Suppressor macrophage treated with lipopolysaccharide for 4 hours (primary cell): ENCODE measurements around the gene MGAT2.
"Not testable (repeated sequence)": the region's sequence is repeated elsewhere in the genome, so short reads cannot be mapped to it uniquely, and the experiment has no call there.

Experiments used
- DNase-seq: peaks from one replicate; pipeline ENCODE4 v3.0.0-alpha.2; 2020

MGAT2 gene

DNA sequence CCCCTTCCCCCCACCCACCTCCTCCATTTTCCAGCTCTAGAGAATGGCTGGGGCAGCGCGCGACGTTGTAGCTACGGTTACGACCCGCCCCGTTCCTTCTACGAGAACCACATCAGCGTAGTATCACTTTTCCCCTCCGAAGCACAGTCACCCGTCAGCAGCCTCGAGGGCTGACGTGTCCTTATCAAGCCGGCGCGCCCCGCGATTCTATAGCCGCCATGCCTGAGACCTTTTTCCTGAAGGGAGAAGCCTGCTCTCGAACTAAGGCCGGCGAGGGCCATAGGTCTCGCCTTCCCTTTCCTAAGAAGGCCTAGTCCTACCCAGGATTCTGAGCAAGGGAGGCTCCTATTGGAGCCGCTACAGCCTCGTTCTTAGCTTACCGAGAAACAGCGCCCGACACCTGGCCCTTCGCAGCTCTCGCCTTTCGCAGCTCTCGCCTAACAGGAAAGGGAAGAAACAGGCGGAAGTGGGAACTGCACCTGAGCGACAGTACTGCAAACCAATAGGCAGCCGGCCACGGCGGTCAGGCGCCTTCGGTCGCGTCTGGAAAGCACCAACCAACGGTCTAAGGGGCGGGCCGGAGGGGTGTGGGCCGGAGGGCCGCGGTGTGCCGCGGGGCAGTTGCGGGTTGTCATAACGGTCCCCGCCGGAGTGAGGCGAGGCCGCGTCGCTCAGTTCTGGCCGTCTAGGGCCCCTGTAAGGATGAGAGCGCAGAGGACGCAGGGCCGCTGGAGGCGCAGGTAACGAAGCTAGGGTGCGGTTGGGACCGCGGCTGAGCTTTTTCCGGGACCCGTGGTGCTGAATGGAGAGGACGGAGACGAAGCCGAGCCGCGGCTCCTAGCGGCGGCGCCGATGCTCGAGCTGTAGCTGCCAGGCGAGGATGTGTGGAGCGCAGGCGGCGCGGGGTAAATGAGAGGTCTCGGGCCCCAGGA, at the start of gene MGAT2, which contains the start of gene RPL36AL:
Gene MGAT2 (plus strand): TSS at position 618 of the 932 bp plus-strand sequence. CDS start 470 bp downstream, outside the sequence.
Gene RPL36AL (minus strand): TSS at position 445 of the 932 bp plus-strand sequence. CDS start 1,522 bp downstream, outside the sequence.
- DNase-seq, result peak; percentile 99

DNA sequence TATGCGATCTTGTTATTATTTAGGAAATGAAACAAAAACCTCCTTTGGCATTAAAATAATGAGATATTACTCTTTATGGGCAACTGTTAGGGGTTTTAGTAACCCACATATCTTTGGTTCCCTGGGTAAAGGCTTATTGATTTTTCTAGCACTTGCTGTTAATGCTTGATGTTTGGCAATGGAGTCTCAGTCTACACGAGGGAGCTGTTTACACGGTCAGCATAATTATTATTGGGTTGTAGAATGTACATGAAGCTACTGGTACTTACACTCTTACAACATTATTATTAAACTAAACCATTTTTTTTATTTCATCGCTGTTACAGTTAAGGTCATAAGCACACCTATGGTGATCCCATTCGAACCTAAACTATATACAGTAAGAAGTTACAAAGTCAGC, 46.6 kb upstream of the MGAT2 start:
- no peak for DNase-seq

DNA sequence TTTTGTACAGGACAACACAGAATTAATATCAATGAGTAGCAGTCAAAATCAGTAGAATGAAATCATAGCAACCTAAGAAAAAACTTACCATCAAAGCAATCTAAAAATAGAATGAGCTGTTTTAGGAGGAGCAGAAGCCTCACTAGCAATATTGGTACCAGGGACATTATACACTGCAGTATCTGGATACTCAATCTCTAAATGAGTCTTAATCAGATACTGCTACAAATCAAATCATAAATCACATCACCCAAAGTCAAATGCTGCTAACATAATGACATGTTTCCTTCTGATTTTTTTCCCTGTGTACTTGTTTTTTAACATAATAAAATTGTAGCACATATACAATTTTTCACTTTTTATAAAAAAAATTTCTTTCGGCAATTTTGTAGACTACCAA, 42.5 kb upstream of the MGAT2 start:
- no peak for DNase-seq

DNA sequence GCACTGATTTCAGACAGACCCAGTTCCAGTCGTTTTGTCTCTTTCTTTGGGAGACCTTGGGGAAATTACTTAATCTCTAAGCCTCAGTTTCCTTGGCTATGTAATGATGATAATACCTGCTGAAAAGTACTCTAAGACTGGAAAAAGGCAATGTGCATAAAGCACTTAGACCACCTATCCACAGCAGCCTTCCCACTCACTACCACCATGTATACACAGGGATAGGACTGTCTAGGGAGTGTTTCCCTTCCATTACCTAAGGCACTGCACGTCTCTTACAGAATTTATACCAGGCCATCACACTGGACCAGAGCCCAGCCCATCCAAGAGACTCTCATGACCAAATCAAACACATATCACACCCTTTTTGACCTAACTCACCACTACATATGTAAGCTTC, 40.8 kb upstream of the MGAT2 start:
- no peak for DNase-seq

DNA sequence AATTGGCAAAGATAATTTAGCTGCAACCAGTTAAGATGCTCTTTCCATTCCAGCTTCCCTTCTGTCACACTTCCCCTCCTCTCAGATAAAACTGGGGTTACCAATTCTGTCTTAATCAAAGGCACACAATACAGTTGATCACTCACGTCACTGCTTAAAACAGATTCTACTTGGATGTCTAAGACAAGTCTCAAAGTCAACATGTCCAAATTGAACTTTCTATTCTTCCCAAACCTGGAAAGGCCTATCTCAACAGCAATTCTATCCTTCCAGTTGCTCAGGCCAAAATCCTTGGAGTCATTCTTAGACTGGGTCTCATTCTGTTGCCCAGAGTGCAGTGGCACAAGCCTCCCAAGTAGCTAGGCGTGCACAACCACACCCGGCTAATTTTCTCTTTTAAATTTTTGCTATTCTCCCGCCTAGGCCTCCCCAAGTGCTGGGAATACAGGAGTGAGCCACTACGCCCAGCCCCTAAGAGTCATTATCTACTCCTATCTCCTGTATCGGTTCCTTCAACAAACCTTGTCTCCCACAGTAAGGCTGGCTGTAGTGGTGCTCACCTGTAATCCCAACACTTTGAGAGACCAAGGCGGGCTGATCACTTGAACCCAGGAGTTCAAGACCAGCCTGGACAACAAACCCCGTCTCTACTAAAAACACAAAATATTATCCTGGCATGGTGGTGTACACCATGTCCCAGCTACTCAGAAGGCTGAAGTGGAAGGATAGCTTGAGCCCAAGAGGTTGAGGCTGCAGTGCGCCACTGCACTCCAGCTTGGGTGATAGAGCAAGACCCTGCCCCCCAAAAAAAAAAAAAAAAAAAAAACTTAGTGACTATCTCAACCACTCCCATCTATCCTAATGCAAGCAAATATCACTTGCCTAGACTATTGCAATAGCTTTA, 39.1 kb upstream of the MGAT2 start:
- DNase-seq, result no peak

DNA sequence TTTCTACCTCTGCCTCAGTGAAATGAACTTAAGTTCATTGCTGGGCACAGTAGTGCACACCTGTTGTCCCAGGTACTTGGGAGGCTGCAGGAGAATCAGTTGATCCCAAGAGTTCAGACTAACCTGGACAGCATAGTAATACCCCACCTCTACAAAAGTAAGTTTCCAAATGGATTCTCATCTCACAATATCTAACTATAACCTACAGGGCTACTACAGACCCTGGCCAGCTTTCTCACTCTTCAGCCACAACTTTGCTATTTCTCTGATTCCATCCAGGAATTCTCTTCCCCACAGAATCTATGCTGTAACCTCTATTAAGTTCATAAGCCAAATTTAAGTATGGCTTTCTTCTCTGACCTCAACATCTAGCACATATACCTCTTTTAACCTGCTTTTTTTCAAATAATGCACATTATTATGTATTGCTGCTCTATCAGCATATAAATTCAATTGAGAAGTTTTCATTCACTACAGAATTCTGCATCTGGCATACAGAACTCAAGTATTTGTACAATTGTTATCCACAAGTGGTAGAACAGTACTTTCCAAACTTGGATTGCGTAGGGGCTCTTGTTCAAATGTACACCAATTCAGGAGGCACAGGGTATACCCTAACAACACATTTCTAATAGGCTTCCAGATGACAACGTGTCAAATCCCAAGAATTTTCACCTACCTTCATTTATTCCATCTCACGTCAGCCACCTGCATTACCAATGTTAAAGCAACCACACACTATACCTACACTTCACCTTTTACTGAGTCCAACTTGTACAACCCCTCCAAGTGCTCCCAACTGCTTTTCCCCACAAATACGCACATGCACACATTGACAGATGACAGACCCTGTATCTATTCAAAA, 38.3 kb upstream of the MGAT2 start:
- DNase-seq, result no peak

DNA sequence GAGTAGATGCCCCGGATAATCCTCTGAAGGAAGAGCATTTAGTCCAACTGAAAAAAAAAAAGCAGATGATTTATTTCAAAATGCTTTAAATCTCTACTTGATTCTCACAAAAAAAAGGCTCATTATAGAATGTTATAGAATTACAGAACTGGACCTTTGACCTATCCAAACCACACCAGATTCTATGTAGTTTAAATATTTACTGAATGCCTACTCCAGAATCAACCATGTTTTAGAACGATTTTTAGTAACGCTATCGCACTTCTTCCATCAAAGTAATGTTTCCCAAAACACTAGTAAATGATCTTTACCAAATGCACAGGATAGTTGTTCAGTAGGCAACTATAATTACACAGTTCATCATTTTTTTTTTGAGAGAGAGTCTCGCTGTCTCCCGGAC, 37.0 kb upstream of the MGAT2 start:
- DNase-seq, result no peak

DNA sequence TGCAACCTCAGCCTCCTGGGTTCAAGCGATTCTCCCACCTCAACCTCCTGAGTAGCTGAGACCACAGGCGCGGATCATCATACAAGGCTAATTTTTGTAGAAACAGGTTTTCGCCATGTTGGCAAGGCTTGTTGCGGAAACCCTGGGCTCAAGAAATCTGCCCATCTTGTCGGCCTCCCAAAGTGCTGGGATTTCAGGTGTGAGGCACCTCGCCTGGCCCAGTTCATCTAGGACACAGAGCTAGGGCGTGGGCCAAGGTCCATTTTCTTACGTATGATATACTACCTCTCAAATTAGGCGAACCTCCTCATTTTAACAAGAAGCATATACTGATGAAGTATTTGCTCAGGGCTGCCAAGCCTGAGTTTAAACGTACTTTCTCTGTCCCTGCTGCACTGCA, 36.5 kb upstream of the MGAT2 start:
- no peak for DNase-seq

DNA sequence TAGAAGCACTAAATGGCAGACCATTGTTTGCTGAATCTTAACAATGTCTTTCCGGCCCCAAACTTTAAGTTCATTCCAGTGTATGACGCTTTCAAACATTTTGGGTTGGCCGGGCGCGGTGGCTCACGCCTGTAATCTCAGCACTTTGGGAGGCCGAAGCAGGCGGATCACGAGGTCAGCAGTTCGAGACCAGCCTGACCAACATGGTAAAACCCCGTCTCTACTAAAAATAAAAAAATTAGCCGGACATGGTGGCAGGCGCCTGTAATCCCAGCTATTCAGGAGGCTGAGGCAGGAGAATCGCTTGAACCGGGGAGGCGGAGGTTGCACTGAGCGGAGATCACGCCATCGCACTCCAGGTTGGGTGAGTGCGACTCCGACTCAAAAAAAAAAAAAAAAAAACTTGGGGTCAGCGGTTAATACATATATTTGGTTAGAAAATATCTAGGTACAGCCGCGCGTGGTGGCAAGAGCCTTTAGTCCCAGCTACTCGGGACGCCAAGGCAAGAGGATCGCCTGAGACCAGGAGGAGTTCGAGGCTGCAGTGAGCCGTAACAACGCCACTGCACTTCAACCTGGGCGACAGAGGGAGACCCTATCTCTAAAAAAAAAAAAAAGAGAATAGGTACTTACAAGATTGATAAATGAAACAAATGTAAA, 35.5 kb upstream of the MGAT2 start:
- DNase-seq, result not testable (repeated sequence)

DNA sequence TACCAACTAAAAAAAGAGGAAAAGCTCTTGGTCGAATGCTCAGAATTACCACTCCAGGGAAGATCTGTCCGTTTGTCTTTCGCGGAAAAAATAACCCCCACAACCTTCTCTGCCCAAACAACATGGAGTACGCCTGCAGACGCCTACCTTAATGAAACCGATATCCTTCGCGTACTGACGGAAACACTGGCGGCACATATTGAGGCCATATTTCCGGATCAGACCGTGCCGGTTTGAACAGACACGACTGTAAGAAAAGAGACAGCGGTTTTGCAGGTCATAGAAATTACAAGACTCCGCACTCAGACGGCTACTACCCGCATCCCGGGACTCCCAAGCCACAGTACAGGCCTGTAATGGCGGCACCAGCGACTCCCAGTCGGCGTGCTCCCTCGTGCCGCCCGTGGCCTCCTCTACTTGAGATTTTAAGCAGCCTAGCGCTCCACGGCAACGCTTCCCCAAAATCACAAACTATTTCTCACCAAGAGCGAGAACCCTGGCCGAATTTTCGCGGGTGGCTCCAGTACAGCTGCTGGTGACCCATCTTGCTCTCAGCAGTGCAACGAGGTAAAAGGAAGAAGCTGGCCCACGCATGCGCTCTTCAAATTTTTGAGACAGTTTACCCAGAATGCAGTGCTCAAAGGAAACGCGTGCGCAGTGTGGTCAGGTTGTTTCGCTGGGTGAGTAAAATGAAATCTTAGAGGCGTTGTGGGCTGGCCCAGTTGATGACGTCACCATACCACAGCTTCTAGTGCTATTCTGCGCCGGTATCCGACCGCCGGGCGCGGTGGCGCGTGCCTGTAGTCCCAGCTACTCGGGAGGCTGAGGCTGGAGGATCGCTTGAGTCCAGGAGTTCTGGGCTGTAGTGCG, 34.6 kb upstream of the MGAT2 start, which contains the start of gene RPS29:
Gene RPS29 (minus strand): TSS at position 578 of the 870 bp plus-strand sequence. CDS start 34 bp downstream, at position 544.
- peak; percentile 99 for DNase-seq

DNA sequence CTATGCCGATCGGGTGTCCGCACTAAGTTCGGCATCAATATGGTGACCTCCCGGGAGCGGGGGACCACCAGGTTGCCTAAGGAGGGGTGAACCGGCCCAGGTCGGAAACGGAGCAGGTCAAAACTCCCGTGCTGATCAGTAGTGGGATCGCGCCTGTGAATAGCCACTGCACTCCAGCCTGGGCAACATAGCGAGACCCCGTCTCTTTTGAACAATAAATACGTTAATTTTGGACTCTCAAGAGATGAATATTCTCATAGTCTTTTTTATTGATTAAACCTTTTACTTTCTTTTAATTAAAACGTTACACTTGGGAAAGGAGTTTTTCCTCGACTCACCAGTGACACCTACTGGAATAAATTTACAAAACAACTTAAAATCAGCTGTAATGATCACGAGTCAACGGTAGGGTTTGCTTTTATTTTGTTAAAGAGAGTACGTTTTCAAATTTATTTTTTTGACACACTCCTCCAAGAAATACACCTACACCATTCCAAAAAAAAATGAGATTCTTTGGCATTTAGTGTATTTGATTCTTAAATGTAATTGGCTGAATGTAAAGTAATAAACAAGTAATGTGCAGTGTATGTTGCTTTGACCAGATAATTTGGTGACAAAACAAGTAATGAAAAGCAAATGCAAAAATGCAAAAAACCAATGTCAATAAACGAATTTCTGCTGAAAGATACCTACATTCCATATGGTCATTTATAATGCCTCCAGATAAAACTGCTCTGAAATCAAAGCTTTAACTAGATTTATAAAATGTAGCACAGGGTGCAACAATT, 33.7 kb upstream of the MGAT2 start:
- DNase-seq, result peak; percentile 86

DNA sequence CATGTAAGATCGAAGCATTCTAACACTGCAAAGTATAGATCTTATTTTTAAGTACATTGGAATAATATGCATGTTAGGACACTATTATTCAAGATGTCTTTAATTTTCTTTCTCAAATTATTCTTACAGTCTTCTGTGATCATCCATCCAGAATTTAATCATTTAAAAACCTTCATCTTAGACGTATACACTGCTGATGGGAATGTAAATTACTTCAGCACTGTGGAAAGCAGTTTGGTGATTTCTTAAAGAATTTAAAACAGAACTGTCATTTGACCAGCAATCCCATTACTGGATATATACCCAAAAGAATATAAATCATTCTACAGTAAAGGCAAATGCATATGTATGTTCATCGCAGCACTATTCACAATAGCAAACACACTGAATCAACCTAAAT, 31.2 kb upstream of the MGAT2 start:
- DNase-seq, result no peak

DNA sequence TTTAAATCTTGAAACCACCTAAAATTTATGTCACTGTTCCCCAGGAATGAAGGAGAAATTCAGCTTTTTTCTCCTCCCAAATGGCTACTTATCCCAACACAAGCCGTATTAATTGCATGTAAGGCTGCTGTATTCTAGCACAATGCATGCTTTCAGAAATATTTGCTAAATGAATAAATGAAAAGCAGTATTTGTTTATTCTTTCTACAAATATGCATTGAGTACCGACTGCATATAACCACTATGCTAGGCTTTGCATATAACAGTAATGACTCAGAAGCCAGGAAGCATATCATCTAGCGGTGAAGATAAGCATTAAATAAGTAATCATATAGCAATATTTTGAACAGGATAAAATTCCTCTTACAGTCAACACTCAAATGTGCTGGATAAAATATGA, 27.6 kb upstream of the MGAT2 start:
- DNase-seq, result no peak

DNA sequence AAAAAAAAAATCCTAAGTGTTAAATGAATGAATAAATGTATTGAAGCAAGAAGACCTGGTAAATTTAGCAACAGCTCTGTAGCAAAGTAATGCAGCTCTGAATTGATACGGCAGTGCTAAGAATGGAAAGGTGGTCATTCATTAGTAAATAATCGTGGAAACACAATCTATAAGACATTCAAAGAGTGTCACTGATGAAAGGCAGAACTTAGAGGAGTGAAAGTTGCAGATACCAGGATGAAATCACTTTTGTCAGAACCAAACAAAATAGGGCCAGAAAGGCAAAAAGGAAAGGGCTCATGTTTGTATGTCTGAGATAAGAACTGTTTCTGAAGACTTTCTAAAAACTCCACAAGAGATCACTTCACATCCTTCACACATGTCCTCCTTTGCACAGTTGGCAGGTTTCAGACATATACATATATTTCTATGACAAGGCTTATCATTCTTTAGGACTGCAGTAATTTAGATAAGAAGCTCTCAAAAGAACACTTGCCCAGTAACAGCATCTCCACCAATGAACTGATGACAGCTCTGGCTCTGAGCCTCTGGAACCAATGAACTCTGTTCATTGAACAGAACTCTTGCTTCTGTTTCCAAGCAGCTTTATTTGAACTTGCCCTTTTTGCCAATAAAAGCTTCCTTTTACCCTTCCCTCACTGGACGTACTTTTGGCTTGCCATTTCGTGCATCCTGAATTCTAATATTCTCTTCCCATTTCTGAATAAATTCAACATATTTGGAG, 26.1 kb upstream of the MGAT2 start:
- no peak for DNase-seq

DNA sequence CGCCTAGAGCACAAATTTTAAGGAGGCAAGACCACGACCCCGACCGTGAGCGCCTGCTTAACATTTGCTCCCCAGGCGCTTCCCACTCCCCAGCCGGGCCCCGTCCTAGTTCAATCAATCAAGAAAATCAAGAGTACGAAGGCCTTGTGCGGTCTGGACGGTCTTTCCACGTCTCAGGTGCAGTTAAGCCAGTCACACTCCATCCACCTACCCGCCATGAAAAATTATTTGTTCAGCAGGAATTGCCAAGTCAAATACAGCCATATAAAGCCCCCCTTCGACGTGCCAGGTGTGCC, 22.5 kb upstream of the MGAT2 start:
- no peak for DNase-seq

DNA sequence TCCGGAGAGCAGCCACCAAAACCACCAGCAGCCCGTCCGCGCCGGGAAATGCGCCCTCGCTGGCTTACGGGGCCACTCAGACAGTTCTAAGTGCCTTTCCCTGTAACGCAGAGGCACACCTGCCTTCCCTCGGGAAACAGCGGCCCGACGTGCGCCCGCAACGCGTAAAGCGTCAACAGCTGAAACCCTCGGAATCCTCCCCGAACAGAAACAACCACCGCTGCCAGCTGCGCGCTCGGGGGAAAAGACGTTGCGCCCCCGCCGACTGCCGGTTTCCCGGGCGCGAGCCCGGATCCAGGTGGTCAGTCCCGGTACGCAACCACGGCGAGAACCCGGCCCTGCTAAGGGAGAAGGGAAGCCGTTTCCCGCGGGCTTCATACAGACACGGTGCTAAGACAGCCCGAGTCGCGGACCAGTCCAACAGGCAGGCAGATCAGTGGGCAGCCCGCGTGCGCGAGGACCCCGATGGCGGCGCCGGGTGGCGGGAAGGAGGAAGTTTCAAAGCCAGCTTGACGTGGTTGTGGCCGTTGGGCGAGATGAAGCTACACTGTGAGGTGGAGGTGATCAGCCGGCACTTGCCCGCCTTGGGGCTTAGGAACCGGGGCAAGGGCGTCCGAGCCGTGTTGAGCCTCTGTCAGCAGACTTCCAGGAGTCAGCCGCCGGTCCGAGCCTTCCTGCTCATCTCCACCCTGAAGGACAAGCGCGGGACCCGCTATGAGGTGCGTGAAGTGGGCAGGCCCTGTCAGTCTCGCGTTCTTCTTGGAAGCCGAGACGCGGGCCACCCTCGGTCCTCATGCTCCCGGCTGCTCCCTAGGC, 21.9 kb upstream of the MGAT2 start, which contains the start of gene LRR1:
Gene LRR1 (plus strand): TSS at position 456 of the 816 bp plus-strand sequence. CDS start 81 bp downstream, at position 537.
- DNase-seq, result peak; percentile 87

DNA sequence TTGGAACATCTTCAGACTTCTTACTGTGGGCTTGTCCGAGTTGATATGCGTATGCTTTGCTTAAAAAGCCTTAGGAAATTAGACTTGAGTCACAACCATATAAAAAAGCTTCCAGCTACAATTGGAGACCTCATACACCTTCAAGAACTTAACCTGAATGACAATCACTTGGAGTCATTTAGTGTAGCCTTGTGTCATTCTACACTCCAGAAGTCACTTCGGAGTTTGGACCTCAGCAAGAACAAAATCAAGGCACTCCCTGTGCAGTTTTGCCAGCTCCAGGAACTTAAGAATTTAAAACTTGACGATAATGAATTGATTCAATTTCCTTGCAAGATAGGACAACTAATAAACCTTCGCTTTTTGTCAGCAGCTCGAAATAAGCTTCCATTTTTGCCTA, 13.0 kb upstream of the MGAT2 start:
- no peak for DNase-seq

DNA sequence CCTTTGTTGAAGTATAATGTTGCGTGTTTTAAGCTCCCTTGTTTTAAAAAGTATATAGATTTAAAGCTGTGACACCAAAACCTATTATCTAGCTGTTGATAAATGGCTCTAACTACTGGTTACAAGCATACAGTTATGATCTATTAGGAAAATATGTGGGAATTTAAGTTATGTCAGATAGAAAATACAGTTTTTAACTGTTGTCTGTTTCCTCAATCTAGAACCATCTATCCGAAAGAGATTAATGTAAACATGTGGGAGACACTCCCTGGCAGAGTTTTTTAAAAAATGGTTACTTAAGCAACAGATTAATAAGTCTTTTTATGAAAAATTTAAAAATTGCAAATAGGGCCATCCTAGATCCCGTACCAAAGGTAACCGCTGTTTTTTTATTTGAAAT, 8.3 kb upstream of the MGAT2 start:
- no peak for DNase-seq
